Bone marrow (tissue), 2 donors: ENCODE results near the gene NRCAM.
"Not testable (repeated sequence)": the region's sequence is repeated elsewhere in the genome, so short reads cannot be mapped to it uniquely, and the experiment has no call there.

ENCODE experiments used
- DNase-seq, 2 donors: peaks; one replicate each; lab custom pipeline; 2025; lab: John Stamatoyannopoulos, UW

NRCAM gene

DNA sequence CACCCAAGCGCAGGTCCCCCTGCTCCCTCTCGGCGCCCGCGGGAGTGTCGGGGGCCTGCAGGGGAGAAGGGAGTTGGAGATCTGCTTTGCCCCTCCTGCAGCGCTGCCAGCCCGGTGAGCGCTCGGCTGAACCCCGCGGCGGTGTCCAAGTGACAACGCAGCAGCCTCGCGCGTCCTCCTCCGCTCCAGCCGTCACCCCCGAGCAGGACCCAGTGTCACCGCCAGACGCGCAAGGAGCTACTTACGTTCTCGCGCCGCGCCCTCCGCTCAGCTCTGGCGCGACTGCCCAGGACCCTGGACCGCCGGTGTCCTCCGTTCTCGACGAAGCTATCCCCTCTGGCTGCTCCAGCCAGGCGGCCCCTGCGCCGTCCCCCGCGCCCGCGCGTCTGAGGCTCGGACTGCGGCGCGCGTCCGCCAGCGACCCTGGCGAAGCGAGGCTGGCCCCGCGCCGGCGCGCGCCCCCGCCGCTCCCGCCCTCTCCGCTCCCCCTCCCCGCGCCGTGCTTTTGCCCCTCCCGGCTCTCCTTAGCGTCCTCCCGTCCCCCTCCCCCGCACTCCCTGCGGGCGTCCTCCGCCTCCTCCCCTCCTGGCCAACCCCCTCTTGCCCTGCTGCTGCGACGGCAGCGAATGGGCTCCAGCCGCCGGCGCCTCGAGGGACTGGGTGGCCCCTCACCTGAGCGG is at the start of gene NRCAM:
TSS of gene NRCAM (minus strand) at position 439 of the 680 bp plus-strand sequence. CDS start 216,372 bp downstream, outside the sequence.
- DNase-seq, result no peak

GRCh38 chr7:108504576-108504975 is 48.3 kb upstream of the NRCAM start:
- DNase-seq, result not testable (repeated sequence)

- DNase-seq, result no peak
These were observed 47.1 kb upstream of the NRCAM start for GRCh38 chr7:108503112-108504026.

DNA sequence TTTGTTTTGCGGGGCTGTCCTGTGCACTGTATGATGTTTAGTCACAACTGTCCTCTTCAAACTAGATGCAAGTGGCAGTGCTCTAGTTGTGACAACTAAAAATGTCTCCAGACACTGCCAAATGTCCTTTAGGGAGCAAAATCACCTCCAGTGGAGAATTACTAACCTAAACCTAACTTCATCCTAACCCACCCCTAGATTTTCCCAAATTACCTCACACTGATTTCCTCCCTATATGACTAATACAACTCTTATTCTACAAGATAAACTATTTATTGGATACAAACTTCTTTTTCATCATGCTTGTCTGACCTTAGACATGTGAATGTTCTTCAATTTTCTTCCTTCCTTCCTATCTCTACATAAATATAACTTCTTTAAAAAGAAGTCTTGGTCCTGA is 43.3 kb upstream of the NRCAM start:
- no peak for DNase-seq

GRCh38 chr7:108498481-108498880 is 42.2 kb upstream of the NRCAM start:
- no peak for DNase-seq

DNA sequence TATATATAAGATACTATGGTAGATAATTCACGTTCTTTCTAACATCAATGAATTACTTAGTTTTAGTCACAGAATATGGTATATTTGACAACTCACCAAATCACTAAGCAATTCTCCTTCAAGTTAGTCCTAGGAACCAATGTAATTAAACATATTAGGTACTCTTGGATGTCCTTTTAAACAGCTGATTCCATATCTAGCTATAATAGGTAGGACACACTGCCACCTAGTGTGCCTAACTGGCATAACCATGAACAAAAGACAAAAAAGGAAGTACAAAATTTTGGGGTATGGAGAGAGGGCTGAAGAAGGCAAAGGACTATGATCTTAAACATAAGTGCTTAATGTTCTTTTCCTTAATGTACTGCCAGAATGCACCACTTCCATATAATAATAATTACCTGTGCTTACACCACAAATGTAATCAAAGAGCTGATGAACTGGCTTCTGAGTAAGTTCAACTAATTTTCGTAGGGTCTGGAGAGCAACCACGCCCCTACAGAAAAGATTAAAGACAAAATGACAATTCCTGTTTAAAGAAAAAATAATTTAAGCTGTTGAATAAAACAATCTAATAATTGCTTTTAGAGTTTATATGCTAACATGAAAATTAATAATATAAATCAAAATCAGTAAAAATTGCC is 41.0 kb upstream of the NRCAM start:
- DNase-seq, result peak in 1 of 2 donors; percentile 49

GRCh38 chr7:108492742-108493141 is 36.5 kb upstream of the NRCAM start:
- DNase-seq, result no peak

DNA sequence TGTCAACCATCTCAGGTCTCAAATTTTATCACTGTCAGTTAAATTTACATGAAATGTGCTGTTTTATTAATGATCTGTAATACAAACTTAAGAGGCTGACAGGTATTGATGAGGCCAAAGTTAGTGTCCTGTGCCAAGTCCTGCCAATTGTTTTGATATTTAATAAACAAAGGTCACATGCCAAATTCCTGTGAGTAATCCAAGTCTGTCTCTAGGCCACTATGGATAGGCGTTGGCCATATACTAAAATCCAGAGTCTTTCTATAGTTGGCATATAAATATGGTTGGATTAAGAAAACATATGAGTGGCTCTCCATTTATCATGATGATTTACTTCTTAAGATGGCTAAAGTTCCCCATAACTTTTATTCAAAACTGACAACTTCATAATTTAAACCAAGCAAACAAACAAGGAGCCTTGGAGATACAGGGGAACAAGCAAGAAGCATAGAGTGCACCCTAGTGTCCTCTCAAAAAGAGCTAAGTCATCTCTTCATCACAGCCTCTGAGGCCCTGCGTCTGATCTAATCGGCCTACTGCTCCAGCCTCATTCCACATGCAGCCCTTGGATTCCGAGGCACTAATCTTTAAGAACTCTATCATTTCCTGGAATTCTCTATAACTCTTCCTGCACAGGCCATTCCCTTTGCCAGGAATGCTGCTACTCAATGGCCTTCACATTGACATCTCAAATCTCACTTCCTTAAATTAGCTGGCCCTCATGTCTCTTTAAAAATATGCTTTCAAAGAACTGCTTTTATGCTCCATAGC is 32.7 kb upstream of the NRCAM start:
- DNase-seq, result no peak

DNA sequence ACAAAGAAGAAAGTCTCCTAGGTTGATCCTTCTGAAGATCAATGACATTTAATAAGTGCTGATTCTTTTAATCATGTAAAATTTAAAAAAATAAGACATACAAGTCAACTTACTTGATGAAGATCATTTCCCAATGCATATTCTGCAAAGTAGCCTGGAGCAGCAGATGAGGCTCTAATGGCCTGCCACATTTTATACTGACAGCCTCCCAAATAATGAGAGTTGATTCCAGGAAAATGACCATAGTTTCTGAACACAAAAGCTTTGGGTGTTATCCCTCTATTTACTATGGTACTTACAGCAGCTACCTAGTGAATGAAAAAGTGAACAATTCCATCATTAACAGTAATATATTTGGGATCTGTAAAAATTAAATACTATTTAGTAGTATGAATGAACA is 31.4 kb upstream of the NRCAM start:
- no peak for DNase-seq

- no peak for DNase-seq
These were observed 30.2 kb upstream of the NRCAM start for GRCh38 chr7:108486291-108486966.

GRCh38 chr7:108484137-108484536 is 27.9 kb upstream of the NRCAM start:
- DNase-seq, result no peak

- no peak for DNase-seq
These were observed 24.1 kb upstream of the NRCAM start for GRCh38 chr7:108480311-108480710.

DNA sequence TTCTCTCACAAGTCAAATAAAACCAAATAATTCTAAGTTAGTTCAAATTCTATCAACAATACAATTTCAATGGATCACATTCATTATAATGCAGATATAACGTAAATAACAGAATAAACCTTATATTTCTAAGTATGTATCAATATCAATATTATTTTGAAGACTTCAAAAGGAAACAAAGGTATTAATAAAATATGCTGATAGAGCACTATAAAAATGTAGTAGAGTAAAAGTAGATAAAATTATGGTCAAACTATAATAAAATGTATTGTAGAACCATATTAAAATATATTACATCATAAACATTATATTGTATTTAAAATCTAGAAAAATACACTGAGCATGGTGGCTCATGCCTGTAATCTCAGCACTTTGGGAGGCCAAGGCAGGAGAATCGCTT is 23.5 kb upstream of the NRCAM start:
- no peak for DNase-seq

DNA sequence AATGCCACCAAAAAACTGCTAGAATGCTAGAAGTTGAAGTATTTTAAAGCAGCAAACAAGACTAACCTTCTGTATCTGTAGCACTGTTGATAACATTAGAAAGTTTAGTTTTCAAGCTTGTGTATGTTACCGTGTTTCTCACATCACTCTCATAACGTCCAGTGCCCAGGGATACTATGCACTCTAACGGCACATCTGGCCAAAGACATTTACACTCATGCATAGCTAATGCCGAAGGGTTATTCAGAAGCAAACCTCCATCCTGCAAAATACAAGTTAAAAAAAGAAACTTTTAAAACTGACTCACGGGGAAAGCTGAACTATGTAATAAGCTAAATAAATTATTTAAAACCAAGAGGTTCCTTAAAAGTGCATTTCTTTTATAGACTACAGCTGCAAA is 22.9 kb upstream of the NRCAM start:
- no peak for DNase-seq

GRCh38 chr7:108468246-108468645 is 12.0 kb upstream of the NRCAM start:
- no peak for DNase-seq

DNA sequence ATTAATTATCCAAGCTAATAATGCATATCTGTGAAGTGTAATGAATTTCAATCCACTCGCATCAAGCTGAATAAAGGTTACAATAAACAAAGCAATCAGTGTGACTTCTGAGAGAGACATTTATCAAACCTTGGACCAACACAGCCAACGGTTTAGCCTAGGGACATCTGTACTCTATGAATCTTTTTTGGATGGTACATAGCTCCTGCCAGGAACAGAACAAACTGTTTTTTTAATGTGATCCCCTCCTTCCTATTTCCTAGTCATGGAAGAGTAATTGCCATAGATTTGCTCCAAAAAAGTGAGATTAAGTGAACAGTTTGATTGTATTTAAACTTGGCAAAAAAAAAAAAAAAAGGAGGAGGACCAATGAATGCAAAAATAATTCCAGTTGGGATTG is 11.2 kb upstream of the NRCAM start:
- no peak for DNase-seq

GRCh38 chr7:108466322-108466721 is 10.1 kb upstream of the NRCAM start:
- DNase-seq, result not testable (repeated sequence)

- DNase-seq, result no peak
These were observed 8.5 kb upstream of the NRCAM start for GRCh38 chr7:108464743-108465142.

DNA sequence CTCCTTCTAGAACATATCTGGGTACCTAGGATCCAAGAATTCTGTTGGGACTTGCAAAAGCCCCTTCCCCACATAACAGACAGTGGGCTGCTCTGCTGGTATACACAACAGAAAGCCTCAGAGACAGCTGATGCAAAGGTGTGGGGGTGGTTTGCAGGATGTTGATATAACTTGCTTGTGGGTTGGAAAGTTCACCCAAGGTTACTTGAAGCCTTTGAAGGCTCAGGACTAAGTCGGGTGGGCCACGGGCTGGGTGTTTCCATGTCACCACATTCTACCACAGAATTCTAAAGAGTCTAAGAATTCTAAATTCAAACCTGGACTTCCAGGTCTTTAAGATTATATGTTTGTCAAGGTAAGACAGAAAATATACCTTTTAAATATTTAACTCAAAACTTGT is 7.4 kb upstream of the NRCAM start:
- DNase-seq, result no peak

GRCh38 chr7:108461840-108462239 is 5.6 kb upstream of the NRCAM start:
- no peak for DNase-seq

- DNase-seq, result no peak
These were observed 4.7 kb upstream of the NRCAM start for GRCh38 chr7:108460964-108461363.
